ENCODE measurements around the gene MKNK1.

The MKNK1 gene

DNA sequence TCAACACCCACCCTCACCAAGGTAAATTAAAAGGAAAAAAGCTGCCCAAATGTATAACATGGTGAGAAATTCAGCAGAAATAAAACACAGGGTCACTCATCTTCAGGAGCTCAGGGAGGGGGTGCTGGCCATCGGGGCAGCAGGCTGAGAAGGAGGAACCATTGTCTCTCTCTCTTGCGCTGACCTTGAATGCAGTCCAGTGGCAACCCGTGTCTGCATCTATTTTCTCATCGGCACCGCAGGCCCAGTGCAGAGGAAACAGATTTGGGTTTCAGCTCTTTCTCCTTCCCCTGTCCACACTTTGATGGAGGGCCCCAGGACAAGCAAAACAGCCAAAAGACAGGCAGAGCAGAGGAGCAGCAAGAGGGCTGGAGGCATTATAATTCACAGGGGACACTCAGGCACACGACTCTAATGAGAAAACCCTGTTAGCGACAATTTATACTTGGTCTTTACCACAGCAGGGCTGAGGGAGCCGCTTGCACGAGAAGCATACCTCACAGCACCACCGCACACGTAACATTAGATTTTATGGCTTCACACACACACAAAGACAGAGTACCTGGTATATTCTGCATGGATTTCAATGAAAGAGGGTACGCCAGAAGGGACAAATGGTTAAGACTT, 18.6 kb downstream of the MKNK1 start:
- TF ChIP-seq, protein P1, sequence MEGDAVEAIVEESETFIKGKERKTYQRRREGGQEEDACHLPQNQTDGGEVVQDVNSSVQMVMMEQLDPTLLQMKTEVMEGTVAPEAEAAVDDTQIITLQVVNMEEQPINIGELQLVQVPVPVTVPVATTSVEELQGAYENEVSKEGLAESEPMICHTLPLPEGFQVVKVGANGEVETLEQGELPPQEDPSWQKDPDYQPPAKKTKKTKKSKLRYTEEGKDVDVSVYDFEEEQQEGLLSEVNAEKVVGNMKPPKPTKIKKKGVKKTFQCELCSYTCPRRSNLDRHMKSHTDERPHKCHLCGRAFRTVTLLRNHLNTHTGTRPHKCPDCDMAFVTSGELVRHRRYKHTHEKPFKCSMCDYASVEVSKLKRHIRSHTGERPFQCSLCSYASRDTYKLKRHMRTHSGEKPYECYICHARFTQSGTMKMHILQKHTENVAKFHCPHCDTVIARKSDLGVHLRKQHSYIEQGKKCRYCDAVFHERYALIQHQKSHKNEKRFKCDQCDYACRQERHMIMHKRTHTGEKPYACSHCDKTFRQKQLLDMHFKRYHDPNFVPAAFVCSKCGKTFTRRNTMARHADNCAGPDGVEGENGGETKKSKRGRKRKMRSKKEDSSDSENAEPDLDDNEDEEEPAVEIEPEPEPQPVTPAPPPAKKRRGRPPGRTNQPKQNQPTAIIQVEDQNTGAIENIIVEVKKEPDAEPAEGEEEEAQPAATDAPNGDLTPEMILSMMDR (IDR thresholded peaks at IDR 0.05; ENCODE audit: control insufficient read depth, insufficient read depth, low read depth, low read length, missing control alignments): no peak
- no peak overlapping the region for H3K4me3 ChIP-seq (ENCODE audit: control insufficient read depth, low read depth, low read length)

DNA sequence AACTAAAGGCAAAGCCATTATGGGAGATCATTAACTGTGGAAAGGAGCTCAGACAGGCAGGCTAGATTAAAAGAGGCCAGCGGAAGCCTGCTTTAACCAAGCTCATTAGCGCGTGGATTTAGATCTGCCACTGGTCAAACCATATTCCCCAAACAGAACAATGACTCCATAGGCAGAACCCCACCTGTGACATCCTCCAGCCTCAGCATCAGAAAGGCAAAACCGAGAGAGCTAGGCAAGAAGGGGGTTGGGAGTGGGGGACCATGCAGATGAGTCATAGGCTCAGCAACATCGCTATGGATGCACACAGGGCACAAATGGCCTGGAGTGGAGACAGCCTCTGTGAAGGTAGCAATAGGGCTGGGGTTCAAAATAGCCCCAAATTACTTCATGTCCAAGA, 20.6 kb downstream of the MKNK1 start:
- TF ChIP-seq, protein P1 (IDR thresholded peaks at IDR 0.05; ENCODE audit: control insufficient read depth, insufficient read depth, low read depth, low read length, missing control alignments): no peak
- no peak for DNase-seq (ENCODE audit: low read depth)

More for the DNA sequence above, 18.6 kb downstream of the MKNK1 start:
- no peak for DNase-seq (ENCODE audit: low read depth)

DNA sequence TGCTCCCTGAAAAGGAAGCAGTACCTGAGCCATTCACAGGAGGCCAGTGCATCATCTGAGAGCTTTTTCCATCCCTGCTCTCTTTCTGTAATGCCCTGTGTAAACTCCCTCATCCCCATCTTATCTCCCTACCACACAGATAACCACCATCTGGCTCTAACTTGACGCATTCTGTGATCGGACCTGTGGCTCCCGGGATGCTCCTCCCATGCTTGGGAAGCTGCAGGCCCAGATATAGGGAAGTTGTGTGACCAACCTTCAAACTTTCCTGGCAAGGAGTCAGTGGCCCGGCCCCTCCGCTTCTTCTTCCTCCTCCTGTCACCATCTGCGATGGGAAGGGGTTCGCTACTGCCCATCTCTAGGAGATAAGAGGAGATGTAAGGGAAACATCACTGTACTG, 21.1 kb downstream of the MKNK1 start:
- no peak for DNase-seq (ENCODE audit: low read depth)
- TF ChIP-seq, protein P1 (IDR thresholded peaks at IDR 0.05; ENCODE audit: control insufficient read depth, insufficient read depth, low read depth, low read length, missing control alignments): no peak
- no peak overlapping the region for H3K4me3 ChIP-seq (ENCODE audit: control insufficient read depth, low read depth, low read length)

More for the DNA sequence above, 20.6 kb downstream of the MKNK1 start:
- H3K4me3 ChIP-seq (ENCODE audit: control insufficient read depth, low read depth, low read length): no peak overlapping the region

DNA sequence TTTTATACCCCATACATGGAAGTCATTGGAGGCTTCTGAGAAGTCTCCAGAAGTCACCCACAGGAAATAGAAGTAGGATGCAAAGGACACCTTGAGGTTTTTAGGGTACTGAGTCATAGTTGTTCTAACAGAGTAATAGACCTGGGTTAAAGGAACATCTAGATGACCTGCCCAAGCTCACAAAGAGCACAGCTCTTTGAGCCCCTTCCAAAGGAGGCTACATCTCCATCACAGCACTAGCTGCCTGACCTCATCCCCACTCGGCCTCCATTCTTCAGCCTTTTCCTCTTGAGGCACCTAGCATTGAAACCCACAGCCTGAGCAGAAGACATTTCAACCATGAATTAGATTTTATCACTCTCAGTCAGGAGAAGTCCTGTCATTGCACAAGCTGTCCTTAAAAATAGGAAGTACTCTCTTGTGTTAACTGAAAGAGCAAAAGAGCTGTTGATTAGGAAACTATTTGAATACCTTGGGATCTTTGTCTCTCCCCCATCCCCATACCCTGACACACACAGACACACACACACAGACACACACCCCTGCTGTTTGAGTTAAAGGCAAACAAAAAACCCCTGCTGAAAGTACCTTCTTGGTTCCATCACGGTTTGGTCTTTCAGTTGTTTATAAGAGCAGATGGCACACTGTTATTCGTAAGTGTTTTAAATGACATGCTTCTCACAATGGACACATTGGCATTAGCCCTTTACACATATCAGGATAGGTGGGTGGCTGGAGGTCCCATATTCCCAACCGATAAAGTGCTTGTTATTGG, 22.2 kb downstream of the MKNK1 start:
- TF ChIP-seq, protein P1 (IDR thresholded peaks at IDR 0.05; ENCODE audit: control insufficient read depth, insufficient read depth, low read depth, low read length, missing control alignments): no peak
- no peak for DNase-seq (ENCODE audit: low read depth)

DNA sequence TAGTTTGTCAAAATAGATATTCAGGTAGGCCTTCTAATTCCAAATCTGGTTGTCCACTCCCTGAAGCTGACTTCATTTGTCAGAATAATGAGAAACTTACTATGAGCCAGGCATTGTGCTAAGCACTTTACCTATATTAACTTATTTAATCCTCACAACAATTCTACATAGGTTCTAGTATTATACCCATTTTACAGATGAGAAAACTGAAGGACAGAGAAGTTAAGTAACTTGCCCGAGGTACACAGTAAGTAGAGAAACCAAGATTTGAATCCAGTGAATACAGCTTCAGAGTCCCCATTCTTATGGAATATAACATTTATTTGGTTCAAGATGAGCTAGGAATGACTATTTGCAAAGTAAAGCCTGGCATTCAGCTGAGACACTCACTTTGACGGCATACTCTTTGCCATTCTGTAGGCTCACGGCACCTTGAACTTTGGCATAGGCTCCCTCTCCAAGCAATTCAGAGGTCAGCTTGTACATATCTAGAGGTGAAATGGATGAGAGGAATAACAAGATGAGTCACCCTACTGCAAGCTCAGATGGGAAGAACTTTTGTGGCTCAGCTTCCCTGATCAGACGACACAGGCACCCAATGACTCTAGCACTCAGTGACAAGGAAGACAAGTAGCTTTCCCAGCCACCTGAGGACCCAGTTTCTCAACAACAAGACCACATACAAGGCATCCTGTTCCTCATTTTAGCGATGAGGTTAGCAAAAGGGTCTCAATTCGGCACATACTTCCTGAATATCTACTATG, 23.7 kb downstream of the MKNK1 start:
- TF ChIP-seq, protein P1 (IDR thresholded peaks at IDR 0.05; ENCODE audit: control insufficient read depth, insufficient read depth, low read depth, low read length, missing control alignments): no peak
- DNase-seq (ENCODE audit: low read depth): no peak
- no peak overlapping the region for H3K4me3 ChIP-seq (ENCODE audit: control insufficient read depth, low read depth, low read length)

More for the DNA sequence above, 22.2 kb downstream of the MKNK1 start:
- H3K4me3 ChIP-seq (ENCODE audit: control insufficient read depth, low read depth, low read length): no peak overlapping the region

DNA sequence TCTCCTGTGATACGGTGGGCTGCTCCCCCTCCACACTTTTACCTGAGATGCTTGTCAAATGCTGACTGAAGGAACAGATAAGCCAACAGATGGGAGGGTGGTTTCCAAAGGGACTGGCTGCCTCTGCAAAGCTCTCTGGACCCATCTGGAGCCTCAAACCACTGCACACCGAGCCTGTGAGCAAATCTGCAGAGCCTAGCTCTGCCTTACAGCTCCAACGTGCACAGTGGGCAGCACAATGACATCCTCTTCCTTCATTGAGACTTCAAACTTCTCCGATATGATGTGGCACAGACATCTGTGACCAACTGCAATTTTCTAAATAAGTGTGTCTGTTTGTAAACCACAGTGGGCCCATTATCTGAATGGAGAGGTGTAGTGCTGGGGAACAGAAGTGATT, 26.4 kb downstream of the MKNK1 start:
- no peak for DNase-seq (ENCODE audit: low read depth)
- TF ChIP-seq, protein P1 (IDR thresholded peaks at IDR 0.05; ENCODE audit: control insufficient read depth, insufficient read depth, low read depth, low read length, missing control alignments): no peak

More for the DNA sequence above, 26.4 kb downstream of the MKNK1 start:
- H3K4me3 ChIP-seq (ENCODE audit: control insufficient read depth, low read depth, low read length): no peak overlapping the region

Measured in AG09309 (cell line).